HCT116 (cell line): ENCODE data around the gene PRSS1. TPM values are rescaled to one million over a fixed set of nuclear protein-coding genes. Genes with fewer than 3 reads are reported as not detected.
"Not testable (repeated sequence)": the region's sequence is repeated elsewhere in the genome, so short reads cannot be mapped to it uniquely, and the experiment has no call there.

Experiments
- ATAC-seq: fragments of 200-7000 bp; cut with Tn5 transposase; 2 replicates; pipeline ENCODE4 v1.9.1; 2020; ENCODE audit warnings: mild to moderate bottlenecking, moderate library complexity
- BruUV-seq: library from RNA; stranded (reverse); fragments of 400-500 nt; replicated peaks from 2 replicates; lab custom pipeline; 2021; lab: Mats Ljungman, UMichigan
- CTCF ChIA-PET: fragments of 300-600 bp; sonication (Branson Sonifier 250); formaldehyde crosslinking; loops from one replicate; lab custom pipeline; 2021; ENCODE audit warnings: antibody characterized with exemption; lab: Charles Lee
- POLR2A ChIA-PET: fragments of 300-600, 350-600 bp; sonication (Branson Sonifier 250); formaldehyde crosslinking; loops from one replicate; lab custom pipeline; 2021; ENCODE audit warnings: antibody characterized with exemption; lab: Charles Lee
- RAD21 ChIA-PET, 2 experiments: fragments of 300-600 bp; sonication (Branson Sonifier 250); formaldehyde crosslinking; loops; one replicate each; lab custom pipeline; 2023; ENCODE audit warnings: low total read pairs in 2 of 2; ENCODE audit not compliant: uncharacterized antibody in 2 of 2, unreplicated experiment in 2 of 2, low non-redundant PET in 1 of 2; lab: Charles Lee
- DNase-seq: peaks from one replicate; pipeline ENCODE4 v3.0.0-alpha.2; 2010; ENCODE audit warnings: low read depth, low spot score
- H2AFZ ChIP-seq: fragments of 200-600 bp; shearing (Covaris generic), sonication (generic); 2 replicates; pipeline ENCODE4 v1.6.1; 2017; ENCODE audit warnings: low read depth, mixed run types, mixed read lengths, antibody characterized with exemption, low read length; ENCODE audit not compliant: poor library complexity, severe bottlenecking
- H3K27ac ChIP-seq: 2 replicates; pipeline ENCODE4 v1.5.1; 2012; ENCODE audit warnings: low read depth, low read length
- H3K27me3 ChIP-seq: fragments of 200-600 bp; sonication (generic); 2 replicates; pipeline ENCODE4 v1.6.1; 2016; ENCODE audit warnings: mixed run types, low read length, mixed read lengths; ENCODE audit not compliant: insufficient read depth
- H3K36me3 ChIP-seq, 2 experiments: fragments of 200-500 bp in 1 of 2; fragments of 200-600 bp in 1 of 2; sonication (Bioruptor generic) in 1 of 2; sonication (generic) in 1 of 2; 2 replicates each; pipeline versions ENCODE4 v1.5.1 to v1.6.1; 2014 to 2016; ENCODE audit warnings: low read length in 2 of 2, inconsistent platforms in 1 of 2, mixed read lengths in 1 of 2, mixed run types in 1 of 2; ENCODE audit not compliant: insufficient read depth in 2 of 2, control insufficient read depth in 1 of 2
- H3K4me1 ChIP-seq, 2 experiments: fragments of 200-600 bp in 1 of 2; sonication (generic) in 1 of 2; 2 replicates each; pipeline versions ENCODE4 v1.5.1 to v1.6.1; 2012 to 2017; ENCODE audit warnings: low read length in 2 of 2, inconsistent platforms in 1 of 2, mild to moderate bottlenecking in 1 of 2, mixed read lengths in 1 of 2, mixed run types in 1 of 2, moderate library complexity in 1 of 2; ENCODE audit not compliant: insufficient read depth in 2 of 2, control insufficient read depth in 1 of 2
- H3K4me2 ChIP-seq: fragments of 200-600 bp; sonication (generic); 2 replicates; pipeline ENCODE4 v1.6.1; 2017; ENCODE audit warnings: mixed run types, low read length, mixed read lengths
- H3K4me3 ChIP-seq, 2 experiments: fragments of 200-600 bp in 1 of 2; sonication (generic) in 1 of 2; replicated peaks in 1 of 2; 2 replicates each; pipeline ENCODE4 v1.5.1; 2011 to 2016; ENCODE audit warnings: low read length in 2 of 2, control low read depth in 1 of 2, low read depth in 1 of 2, mild to moderate bottlenecking in 1 of 2, mixed read lengths in 1 of 2, mixed run types in 1 of 2
- H3K79me2 ChIP-seq: fragments of 200-600 bp; sonication (generic); 2 replicates; pipeline ENCODE4 v1.6.1; 2017; ENCODE audit warnings: mild to moderate bottlenecking, mixed run types, low read length, moderate library complexity, mixed read lengths; ENCODE audit not compliant: insufficient read depth
- H3K9ac ChIP-seq: fragments of 200-600 bp; sonication (generic); 2 replicates; pipeline ENCODE4 v1.6.1; 2016; ENCODE audit warnings: low read length, mixed read lengths
- H3K9me2 ChIP-seq: fragments of 200-600 bp; sonication (generic), shearing (Covaris generic); 2 replicates; pipeline ENCODE4 v1.6.1; 2017; ENCODE audit warnings: mixed run types, mild to moderate bottlenecking, moderate library complexity; ENCODE audit not compliant: insufficient read depth
- H3K9me3 ChIP-seq, 2 experiments: fragments of 200-500 bp in 1 of 2; fragments of 200-600 bp in 1 of 2; sonication (Bioruptor generic) in 1 of 2; sonication (generic) in 1 of 2; 2 replicates each; pipeline ENCODE4 v1.6.1; 2014 to 2017; ENCODE audit warnings: low read length in 2 of 2, mixed read lengths in 2 of 2, inconsistent platforms in 1 of 2, low read depth in 1 of 2, mild to moderate bottlenecking in 1 of 2, mixed run types in 1 of 2, moderate library complexity in 1 of 2; ENCODE audit not compliant: control insufficient read depth in 1 of 2, insufficient read depth in 1 of 2
- H4K20me1 ChIP-seq: fragments of 200-600 bp; sonication (generic), shearing (Covaris generic); 2 replicates; pipeline ENCODE4 v1.6.1; 2017; ENCODE audit warnings: mixed run types, mild to moderate bottlenecking, moderate library complexity; ENCODE audit not compliant: insufficient read depth
- CEBPB ChIP-seq: IDR thresholded peaks from 2 replicates; pipeline ENCODE4 v1.6.1; 2012; ENCODE audit warnings: low read depth
- ELF1 ChIP-seq: IDR thresholded peaks from 2 replicates; pipeline ENCODE4 v1.6.1; 2012; ENCODE audit warnings: low read depth, borderline replicate concordance
- FOSL1 ChIP-seq: IDR thresholded peaks from 2 replicates; pipeline ENCODE4 v1.6.1; 2012; ENCODE audit warnings: low read depth
- JUND ChIP-seq: IDR thresholded peaks from 2 replicates; pipeline ENCODE4 v1.6.1; 2012
- POLR2A ChIP-seq: IDR thresholded peaks from 2 replicates; pipeline ENCODE4 v1.7.0; 2011; ENCODE audit warnings: borderline replicate concordance; ENCODE audit not compliant: insufficient read depth, insufficient read length; ENCODE audit errors: extremely low read depth
- POLR2AphosphoS5 ChIP-seq: IDR thresholded peaks from 2 replicates; pipeline ENCODE4 v1.6.1; 2011; ENCODE audit warnings: mild to moderate bottlenecking, low read depth, low read length, moderate library complexity
- REST ChIP-seq: IDR thresholded peaks from 2 replicates; pipeline ENCODE4 v1.6.1; 2012; ENCODE audit warnings: low read depth
- TCF7L2 ChIP-seq: IDR thresholded peaks from 2 replicates; pipeline ENCODE4 v1.7.0; 2011; ENCODE audit warnings: borderline replicate concordance, inconsistent platforms; ENCODE audit not compliant: insufficient read depth, insufficient read length; ENCODE audit errors: extremely low read depth
- intact Hi-C: fragments of 100-400 bp; cut with micrococcal nuclease; formaldehyde crosslinking; loops from 2 replicates; pipeline ENCODE4 v1.10.0; 2022
- total RNA-seq: library from RNA; stranded (reverse); gene quantifications from one replicate; pipeline ENCODE4 v1.2.1, GENCODE V29; 2021; ENCODE audit not compliant: unreplicated experiment

Gene PRSS1
- total RNA-seq, 1 experiment from 2014 or later = 14.6 TPM

DNA sequence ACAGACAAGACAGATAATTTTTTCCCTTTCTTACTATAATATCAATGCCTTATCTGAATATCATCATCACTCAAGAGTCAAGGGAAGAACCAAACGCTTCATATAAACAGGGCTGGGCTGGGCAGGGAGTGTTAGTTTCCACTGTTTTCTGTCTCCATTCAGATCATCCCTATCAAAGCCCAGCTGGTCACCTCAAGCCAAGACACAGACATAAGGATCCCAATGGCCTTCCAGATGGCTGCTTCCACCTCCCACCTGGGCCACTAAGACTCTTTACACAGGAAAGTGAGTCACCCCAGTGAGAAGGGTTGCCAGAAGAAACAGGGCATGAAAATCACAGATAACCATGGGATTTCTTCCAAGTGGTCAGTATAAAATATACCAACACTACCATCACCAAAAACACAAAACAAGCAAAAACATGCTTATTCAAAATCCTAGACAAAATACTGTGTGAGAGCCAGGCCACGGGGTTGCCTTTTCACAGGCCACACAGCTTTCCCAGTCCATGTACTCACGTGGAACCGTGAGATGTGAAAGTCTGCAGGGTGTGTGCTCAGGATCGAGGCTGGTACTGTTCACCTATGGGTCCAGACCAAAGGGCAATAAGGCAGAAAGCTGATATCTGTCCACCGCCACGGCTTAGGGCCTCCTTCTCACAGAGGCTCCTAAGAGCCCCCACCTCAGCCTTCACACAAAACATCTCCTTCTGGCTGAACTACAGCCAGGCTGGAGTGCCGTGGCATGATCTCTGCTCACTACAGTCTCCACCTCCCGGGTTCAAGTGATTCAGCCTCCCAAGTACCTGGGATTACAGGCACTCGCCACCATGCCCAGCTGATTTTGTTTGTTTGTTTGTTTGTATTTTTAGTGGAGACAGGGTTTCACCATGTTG is 5.7 kb downstream of the PRSS1 start:
- ChIA-PET RAD21 (no interaction called here), POLR2A (no interaction called here), CTCF (no interaction called here)
- H3K9me2 ChIP-seq = no peaks in the 10 kb centered on the region
- H3K79me2 ChIP-seq = no peaks in the 10 kb centered on the region
- intact Hi-C loops = no loop called here
- ATAC-seq (no peak), DNase-seq (no peak)
- no peaks in the 10 kb centered on the region for H3K4me1 ChIP-seq
- H3K4me2 ChIP-seq = no peak overlapping the region
- H3K9me3 ChIP-seq = no peaks in the 10 kb centered on the region
- no peak overlapping the region for H3K27ac ChIP-seq
- H3K36me3 ChIP-seq = no peaks in the 10 kb centered on the region
- BruUV-seq = no TSS peak
- H3K4me3 ChIP-seq = no peak overlapping the region
- no peak overlapping the region for H3K9ac ChIP-seq
- no peaks in the 10 kb centered on the region for H4K20me1 ChIP-seq
- H3K27me3 ChIP-seq = peaks cover 5% of the 10 kb centered on the region; the same call in 1 of the 2 replicates
- no peak overlapping the region for H2AFZ ChIP-seq
- TF ChIP-seq JUND = no peak
- no peak for TF ChIP-seq POLR2A
- TF ChIP-seq FOSL1 = no peak
- TF ChIP-seq REST = no peak
- no peak for TF ChIP-seq CEBPB
- TF ChIP-seq ELF1 = no peak
- TF ChIP-seq POLR2AphosphoS5 = no peak
- TF ChIP-seq TCF7L2 = no peak

GRCh38 chr7:142758312-142758711 is 9.0 kb downstream of the PRSS1 start:
- DNase-seq, H3K9me2 ChIP-seq, H3K9ac ChIP-seq, ATAC-seq, CTCF ChIA-PET, H3K79me2 ChIP-seq, RAD21 ChIA-PET, intact Hi-C loops, H3K27ac ChIP-seq, BruUV-seq, POLR2A ChIA-PET, H4K20me1 ChIP-seq, H3K4me3 ChIP-seq, H2AFZ ChIP-seq, H3K4me2 ChIP-seq, H3K9me3 ChIP-seq, H3K4me1 ChIP-seq, H3K36me3 ChIP-seq: not testable (repeated sequence)
- peaks cover 27% of the 10 kb centered on the region for H3K27me3 ChIP-seq
